Effector CD4-positive, alpha-beta T cell (primary cell): ENCODE data around the gene GBGT1.

Source experiments
- DNase-seq: peaks from one replicate; pipeline ENCODE4 v3.0.0-alpha.2; 2020

Gene GBGT1

GRCh38 chr9:133142684-133143622 lies 20.8 kb downstream of the GBGT1 start:
- DNase-seq, result no peak

GRCh38 chr9:133141833-133142595 lies 21.7 kb downstream of the GBGT1 start:
- peak; percentile 85 for DNase-seq

- DNase-seq, result no peak
These were observed 23.1 kb downstream of the GBGT1 start for GRCh38 chr9:133140606-133141005.

GRCh38 chr9:133140174-133140505 lies 23.6 kb downstream of the GBGT1 start:
- DNase-seq, result no peak

- no peak for DNase-seq
These were observed 24.2 kb downstream of the GBGT1 start for GRCh38 chr9:133139246-133140173.

- no peak for DNase-seq
These were observed 26.1 kb downstream of the GBGT1 start for GRCh38 chr9:133137451-133138231.

- DNase-seq, result peak; percentile 54
These were observed 28.5 kb downstream of the GBGT1 start for GRCh38 chr9:133135146-133135745.

GRCh38 chr9:133134388-133135145 lies 29.1 kb downstream of the GBGT1 start:
- DNase-seq, result no peak

- DNase-seq, result peak; percentile 92
These were observed 29.9 kb downstream of the GBGT1 start for GRCh38 chr9:133133681-133134387.

- no peak for DNase-seq
These were observed 31.5 kb downstream of the GBGT1 start for GRCh38 chr9:133132174-133132573.

GRCh38 chr9:133131506-133131905 lies 32.2 kb downstream of the GBGT1 start:
- no peak for DNase-seq

GRCh38 chr9:133130685-133131244 lies 32.9 kb downstream of the GBGT1 start:
- peak; percentile 61 for DNase-seq

GRCh38 chr9:133129001-133129795 lies 34.5 kb downstream of the GBGT1 start:
- DNase-seq, result no peak

GRCh38 chr9:133128152-133128551 lies 35.6 kb downstream of the GBGT1 start:
- no peak for DNase-seq

- DNase-seq, result peak; percentile 60
These were observed 36.3 kb downstream of the GBGT1 start for GRCh38 chr9:133127340-133127981.

GRCh38 chr9:133126697-133127339 lies 36.9 kb downstream of the GBGT1 start:
- no peak for DNase-seq

- DNase-seq, result no peak
These were observed 37.6 kb downstream of the GBGT1 start for GRCh38 chr9:133125941-133126696.
